HG02884 (cell line): Measurements from ENCODE around the gene PELI3.

Source experiments
- ATAC-seq: cut with Tn5 transposase; IDR thresholded peaks from one replicate; pipeline ENCODE4 v1.9.1; 2021; ENCODE audit warnings: mild to moderate bottlenecking, moderate library complexity; ENCODE audit not compliant: unreplicated experiment

The PELI3 gene

GRCh38 chr11:66473608-66474515, 7.2 kb downstream of the PELI3 start:
- ATAC-seq: no peak

DNA sequence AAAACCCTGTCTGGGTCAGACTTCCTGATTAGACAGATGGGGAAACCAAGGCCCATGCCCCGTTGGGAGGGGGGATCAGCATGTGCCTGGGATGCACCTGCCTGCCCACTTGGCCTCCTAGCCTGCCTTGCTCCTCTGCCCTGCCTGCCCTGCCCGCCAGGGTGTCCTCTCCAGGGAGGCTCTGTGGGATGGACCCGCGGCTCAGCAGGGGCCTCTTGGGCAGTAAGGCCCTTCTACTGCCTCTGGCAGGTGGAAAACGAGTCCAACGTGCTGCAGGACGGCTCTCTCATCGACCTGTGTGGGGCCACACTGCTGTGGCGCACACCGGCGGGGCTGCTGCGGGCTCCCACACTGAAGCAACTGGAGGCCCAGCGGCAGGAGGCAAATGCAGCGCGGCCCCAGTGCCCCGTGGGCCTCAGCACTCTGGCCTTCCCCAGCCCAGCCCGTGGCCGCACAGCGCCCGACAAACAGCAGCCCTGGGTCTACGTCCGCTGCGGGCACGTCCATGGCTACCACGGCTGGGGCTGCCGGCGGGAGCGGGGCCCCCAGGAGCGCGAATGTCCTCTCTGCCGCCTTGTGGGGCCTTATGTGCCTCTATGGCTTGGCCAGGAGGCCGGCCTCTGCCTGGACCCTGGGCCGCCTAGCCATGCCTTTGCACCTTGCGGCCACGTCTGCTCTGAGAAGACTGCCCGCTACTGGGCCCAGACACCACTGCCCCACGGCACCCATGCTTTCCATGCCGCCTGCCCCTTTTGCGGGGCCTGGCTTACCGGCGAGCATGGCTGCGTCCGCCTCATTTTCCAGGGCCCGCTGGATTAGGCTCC, 8.9 kb downstream of the PELI3 start:
- no peak for ATAC-seq

DNA sequence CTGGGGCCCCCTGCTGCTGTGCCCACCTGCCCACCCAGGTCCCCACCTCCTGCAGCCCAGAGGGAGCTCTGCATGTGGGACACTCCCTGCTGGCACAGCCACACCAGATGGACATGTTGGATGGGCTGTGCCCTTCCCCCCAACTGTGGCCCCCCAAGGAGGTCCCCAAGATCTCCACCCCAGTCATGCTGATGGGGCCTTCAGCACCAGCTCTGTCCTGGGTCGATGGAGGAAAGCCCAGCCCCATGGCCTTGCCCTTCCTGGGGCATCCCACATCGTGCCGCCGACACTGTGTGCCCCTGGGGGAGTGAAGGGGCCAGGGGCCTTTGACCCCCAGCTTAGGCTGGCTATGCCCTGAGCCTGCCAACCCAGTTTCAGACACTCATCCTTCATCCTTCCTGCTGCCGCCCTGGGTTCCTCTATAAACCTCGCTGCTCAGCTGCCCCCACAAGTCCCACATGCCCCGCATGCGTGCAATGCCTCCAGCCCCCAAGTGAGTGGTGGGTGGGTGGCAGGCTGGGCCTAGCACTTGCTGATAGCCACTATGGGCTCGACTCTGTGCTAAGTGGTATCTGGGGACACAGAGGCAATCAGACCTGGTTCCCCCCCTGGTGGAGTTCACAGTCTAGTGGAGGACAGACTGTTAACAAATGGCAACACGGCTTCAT, 9.6 kb downstream of the PELI3 start:
- no peak for ATAC-seq

DNA sequence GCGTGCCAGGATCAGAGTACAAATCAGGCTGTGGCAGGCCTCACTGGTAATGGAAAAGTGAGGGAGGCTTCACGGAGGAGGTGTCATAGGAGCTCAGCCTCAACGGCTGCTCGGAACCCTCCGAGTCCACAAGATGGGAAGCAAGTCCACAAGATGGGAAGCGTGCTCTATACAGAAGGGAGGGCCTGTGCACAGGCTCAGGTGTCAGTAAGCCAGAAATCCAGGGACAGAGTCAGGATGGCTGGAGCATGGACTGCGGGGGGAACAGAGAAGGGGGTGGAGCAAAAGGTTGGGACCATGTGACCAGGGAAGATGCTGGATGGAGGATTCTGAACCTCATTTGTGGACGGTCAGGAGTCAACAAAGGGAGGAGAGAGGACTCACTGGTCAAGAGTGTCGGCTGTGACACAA, 10.1 kb downstream of the PELI3 start:
- no peak for ATAC-seq

- ATAC-seq: no peak
Observed at GRCh38 chr11:66477263-66478201, 10.8 kb downstream of the PELI3 start.

DNA sequence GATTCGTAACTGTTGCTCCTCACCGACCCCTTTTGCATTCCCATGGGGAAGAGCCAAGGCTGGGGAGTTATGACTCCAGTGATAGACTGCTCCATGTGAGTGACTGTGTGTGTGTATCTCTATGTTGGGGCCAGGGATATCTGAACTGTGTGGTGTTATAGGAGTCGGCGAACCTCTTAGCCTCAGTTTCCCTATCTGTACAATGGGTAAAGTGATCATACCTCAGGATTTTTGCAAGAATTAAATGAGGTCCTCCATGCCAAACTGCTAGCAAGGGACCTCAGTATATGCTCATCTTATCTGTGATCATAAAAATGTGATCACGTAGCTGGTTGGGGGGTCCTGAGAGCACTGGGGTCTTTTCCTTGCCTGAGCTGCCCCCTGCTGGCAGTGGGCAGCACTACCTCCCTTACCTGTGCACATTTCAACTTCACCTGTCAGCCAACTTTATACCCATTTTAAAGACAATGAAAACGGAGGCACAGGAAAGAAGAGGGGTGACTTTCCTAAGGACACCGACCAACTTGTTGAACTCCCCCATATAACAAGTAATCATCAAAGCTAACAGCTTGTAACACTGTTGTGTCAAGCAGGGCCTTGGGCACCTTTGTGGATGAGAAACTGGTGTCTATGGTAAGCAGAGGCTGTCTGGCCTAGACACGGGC, 12.2 kb downstream of the PELI3 start:
- no peak for ATAC-seq

- peak; percentile 8 for ATAC-seq
Observed at GRCh38 chr11:66479394-66480116, 12.8 kb downstream of the PELI3 start.

DNA sequence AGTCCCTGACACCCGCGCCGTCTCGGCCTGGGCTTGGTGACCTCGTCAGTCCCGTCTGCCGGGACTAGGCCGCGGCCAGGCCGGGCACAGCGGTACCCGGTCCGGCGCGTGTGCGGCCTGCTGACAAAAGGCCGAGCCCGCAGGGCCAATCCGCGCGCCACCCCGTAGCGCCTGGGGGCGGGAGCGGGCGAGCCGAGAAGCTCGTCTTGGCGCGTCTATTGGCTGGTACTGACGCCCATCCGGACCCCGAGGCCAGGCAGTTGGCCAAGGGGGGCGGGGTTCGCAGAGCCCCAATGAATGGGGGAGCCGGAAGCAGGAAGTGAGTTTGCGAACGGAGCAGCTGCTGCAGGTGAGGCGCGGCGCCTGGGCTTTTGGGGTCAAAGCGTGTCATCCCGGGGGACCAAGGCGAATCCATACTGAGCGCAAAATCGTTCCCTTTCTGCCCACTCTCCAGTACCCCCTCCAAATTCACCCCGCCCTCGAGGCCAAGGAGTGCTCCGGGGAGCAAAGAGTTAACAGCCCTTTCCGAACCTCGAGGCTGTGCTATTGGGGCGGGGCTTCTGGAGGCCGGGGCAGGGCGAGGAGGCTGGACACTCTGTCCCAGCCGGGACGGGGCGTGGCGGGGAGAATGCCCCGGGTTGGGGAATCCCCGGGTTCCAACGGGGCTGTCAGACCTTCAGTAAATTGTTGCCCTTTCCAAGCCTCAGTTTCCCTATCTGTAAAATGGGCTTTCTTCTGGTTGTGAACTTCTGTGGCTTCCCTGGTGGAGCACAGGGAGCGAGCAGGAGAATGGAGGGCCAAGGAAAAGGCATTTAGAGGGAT, 13.6 kb downstream of the PELI3 start, which contains the start of gene DPP3:
TSS of gene DPP3 (plus strand) at position 318 of the 822 bp plus-strand sequence. CDS start 1,767 bp downstream, outside the sequence.
- peak; percentile 88 for ATAC-seq

DNA sequence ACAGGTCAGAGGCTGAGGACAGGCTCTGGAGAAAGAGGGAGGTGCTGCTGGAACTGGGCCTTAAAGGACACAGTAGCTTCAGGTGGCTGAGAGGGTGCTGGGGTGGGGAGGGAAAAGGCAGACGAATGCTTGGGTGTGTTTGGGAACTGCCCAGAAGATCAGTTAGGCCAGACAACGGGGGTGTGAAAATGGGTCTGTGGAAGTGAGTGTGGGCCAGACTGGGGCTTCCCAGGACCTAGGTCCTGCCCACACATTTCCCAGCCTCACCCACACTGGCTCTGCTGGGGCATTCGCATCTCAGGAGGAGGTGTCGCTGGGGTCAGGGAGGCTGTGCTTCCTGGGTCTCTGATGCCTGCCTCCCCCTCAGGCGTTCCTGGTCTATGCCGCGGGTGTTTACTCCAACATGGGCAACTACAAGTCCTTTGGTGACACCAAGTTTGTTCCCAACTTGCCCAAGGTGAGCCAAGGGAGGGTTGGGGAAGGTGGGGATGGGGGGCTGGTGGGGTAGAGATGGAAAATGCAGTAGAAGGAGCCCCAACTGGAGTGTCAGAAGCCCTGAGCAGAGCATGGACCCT, 18.2 kb downstream of the PELI3 start:
- no peak for ATAC-seq

- ATAC-seq: no peak
Observed at GRCh38 chr11:66488957-66489356, 22.3 kb downstream of the PELI3 start.

DNA sequence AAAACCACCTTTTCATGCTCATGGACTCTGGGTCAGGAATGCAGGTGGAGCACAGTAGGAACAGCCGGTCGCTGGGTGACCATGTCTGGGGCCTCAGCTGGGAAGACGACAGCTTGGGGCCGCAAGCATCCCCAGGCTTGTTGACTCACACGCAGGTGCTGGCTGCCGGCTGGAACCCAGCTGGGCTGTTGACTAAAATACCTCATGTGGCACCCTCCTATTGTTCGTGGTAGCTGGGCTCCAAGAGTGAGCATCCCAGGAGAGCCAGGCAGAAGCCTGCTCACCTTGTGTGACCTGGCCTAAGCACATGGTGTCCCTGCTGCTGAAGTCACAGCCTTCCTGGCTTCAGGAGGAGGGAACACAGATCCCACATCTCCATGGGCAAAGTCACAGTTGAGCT, 22.9 kb downstream of the PELI3 start:
- ATAC-seq: no peak

DNA sequence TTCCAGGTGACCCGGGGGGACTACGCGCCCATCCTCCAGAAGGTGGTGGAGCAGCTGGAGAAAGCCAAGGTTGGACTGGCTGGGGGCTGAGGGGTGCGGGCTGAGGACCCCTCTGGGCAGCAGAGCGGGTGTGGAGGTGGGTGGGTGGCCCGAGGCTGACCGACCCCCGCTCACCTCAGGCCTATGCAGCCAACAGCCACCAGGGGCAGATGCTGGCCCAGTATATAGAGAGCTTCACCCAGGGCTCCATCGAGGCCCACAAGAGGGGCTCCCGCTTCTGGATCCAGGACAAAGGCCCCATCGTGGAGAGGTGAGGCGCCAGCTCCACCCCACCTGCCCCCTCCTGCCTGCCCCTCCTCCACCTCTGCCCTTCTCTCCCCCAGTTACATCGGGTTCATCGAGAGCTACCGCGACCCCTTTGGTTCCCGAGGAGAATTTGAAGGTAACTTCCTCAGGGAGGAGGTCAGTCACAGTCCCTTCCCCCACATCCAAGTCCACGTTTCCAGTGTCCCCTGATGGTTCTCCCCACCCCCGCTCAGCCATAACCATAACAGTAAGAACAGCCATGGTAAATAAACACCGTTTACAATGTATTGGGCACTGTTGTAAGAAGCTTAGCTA, 24.7 kb downstream of the PELI3 start:
- ATAC-seq: no peak

DNA sequence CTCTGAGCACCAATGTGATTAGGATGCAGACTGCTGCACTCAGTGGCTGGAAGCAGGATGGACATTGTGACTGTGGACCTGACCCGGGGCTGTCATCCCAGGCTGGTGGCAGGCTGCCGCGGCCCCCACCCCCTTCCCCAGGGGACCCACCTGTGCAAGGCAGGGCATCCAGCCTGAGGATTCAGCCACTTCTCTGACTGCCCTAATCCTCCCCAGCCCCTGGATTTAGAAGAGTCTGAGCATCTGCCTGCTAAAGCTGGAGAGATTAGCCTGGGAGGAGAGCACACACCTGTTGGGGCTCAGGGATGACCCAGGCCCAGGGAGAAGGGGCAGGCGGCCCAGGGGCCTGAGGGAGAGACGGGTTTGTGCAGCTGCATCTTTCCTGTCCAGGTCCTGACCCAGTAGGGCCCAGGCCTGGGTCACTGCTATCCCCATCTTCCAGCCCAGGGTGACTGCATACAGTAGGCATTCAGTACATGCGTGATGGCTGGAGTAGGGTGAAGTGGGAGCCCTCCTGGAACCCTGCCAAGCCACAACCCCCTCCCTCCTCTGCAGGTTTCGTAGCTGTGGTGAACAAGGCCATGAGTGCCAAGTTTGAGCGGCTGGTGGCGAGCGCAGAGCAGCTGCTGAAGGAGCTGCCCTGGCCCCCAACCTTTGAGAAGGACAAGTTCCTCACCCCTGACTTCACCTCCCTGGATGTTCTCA, 25.6 kb downstream of the PELI3 start:
- ATAC-seq: no peak

DNA sequence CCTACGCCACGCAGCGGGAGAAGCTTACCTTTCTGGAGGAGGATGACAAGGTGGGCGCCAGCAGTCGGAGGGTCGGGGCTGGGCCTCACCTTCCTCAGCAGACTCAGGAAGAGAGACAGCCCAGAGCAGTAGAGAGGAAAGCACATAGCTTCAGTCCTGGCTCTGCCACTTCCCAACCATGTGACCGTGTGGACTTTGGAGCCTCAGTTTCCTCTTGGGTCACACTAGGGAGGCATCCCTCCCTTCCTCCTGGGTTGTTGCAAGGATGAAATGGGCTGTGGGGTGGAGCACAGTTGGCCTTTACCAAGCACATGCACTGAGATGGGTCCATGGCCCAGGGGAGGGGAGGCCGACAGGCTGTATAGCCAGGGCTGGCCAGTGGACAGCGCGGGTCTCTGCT, 26.4 kb downstream of the PELI3 start:
- ATAC-seq: no peak

DNA sequence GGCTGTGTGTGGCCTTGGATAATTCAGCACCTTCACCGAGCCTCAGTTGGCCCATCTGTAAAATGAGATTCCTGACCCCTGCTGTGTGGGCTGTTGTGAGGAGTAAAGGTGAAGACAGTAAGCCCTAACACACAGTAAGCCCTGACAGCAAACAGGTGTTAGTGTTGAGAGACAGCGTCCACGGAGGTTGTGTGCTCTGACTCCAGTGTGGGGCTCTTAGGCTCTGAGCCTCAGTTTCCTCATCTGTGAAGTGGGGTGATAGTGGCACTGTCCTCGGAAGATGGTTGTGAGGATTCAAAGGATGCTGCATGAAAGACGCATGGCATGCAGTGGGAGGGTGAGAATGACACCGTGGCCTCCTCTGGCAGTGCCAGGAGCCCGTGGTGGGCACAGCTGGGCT, 27.8 kb downstream of the PELI3 start:
- no peak for ATAC-seq

DNA sequence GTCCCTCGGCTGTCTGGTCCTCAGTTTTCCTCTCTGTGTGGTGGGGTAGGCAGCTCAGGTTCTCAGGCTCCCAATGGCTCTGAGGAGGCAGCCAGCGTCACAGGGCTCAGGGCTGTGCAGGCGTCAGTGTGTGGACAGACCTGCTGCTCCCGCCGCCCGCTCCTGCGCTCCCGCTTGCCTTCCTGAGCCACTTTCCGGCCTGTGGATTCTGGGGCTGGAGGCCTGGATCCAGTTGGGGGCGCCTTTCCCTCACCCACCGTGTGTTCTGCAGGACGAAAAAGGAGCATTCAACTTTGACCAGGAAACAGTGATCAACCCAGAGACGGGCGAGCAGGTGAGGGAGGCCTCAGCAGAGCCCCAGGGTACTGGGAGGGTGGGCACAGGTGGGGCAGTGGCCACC, 28.2 kb downstream of the PELI3 start:
- ATAC-seq: no peak

DNA sequence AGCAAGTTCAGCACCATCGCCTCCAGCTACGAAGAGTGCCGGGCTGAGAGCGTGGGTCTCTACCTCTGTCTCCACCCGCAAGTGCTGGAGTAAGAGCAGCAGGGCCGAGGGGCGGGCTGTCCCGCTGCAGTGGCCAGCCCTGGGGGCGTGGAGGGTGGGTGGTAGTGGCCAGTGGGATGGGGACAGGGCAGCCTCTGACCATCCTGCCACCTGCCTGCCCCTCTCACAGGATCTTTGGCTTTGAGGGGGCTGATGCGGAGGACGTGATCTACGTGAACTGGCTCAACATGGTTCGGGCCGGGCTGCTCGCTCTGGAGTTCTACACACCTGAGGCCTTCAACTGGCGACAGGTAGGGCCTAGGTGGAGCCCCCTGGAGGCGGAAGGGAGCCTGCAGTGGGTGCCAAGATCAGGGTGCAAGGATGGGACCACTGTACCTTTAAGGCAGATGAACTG, 28.7 kb downstream of the PELI3 start:
- ATAC-seq: no peak
